HG02938 (cell line): ENCODE measurements around the gene APIP.
A peak's percentile ranks its signal among the peaks of the same experiment; 100 is the strongest.

Source experiments
- ATAC-seq: cut with Tn5 transposase; IDR thresholded peaks from one replicate; pipeline ENCODE4 v1.9.1; 2021; ENCODE audit warnings: mild to moderate bottlenecking, moderate library complexity; ENCODE audit not compliant: unreplicated experiment

Gene APIP

GRCh38 chr11:34916015-34916842 lies at the start of gene APIP, which contains the start of gene PDHX:
Gene APIP, minus strand, starts transcription at chr11:34916379. Its CDS starts 95 bp downstream, at chr11:34916284.
Gene PDHX, plus strand, starts transcription at chr11:34916618. Its CDS starts 38 bp downstream, at chr11:34916656.
- ATAC-seq: peak; percentile 84

- no peak for ATAC-seq
These were observed 48.6 kb upstream of the APIP start for GRCh38 chr11:34964610-34965331.

- ATAC-seq: no peak
These were observed 47.2 kb upstream of the APIP start for GRCh38 chr11:34963351-34963750.

- ATAC-seq: no peak
These were observed 45.9 kb upstream of the APIP start for GRCh38 chr11:34962034-34962433.

- ATAC-seq: no peak
These were observed 44.1 kb upstream of the APIP start for GRCh38 chr11:34960277-34960676.

- ATAC-seq: no peak
These were observed 43.6 kb upstream of the APIP start for GRCh38 chr11:34959770-34960169.

- no peak for ATAC-seq
These were observed 41.4 kb upstream of the APIP start for GRCh38 chr11:34957606-34958005.

- ATAC-seq: no peak
These were observed 41.0 kb upstream of the APIP start for GRCh38 chr11:34957206-34957605.

GRCh38 chr11:34953955-34954354 lies 37.8 kb upstream of the APIP start:
- ATAC-seq: no peak

GRCh38 chr11:34948696-34949095 lies 32.5 kb upstream of the APIP start:
- ATAC-seq: no peak

- no peak for ATAC-seq
These were observed 28.5 kb upstream of the APIP start for GRCh38 chr11:34944692-34945091.

GRCh38 chr11:34941688-34942087 lies 25.5 kb upstream of the APIP start:
- ATAC-seq: no peak

GRCh38 chr11:34940026-34940677 lies 24.0 kb upstream of the APIP start:
- no peak for ATAC-seq

GRCh38 chr11:34938611-34939010 lies 22.4 kb upstream of the APIP start:
- ATAC-seq: no peak

- ATAC-seq: no peak
These were observed 20.9 kb upstream of the APIP start for GRCh38 chr11:34936945-34937629.

GRCh38 chr11:34929794-34930763 lies 13.9 kb upstream of the APIP start:
- no peak for ATAC-seq

- ATAC-seq: no peak
These were observed 12.9 kb upstream of the APIP start for GRCh38 chr11:34928960-34929680.

GRCh38 chr11:34928268-34928959 lies 12.2 kb upstream of the APIP start:
- no peak for ATAC-seq

GRCh38 chr11:34926831-34927132 lies 10.6 kb upstream of the APIP start:
- no peak for ATAC-seq
